Fibroblast of mammary gland (primary cell): ENCODE measurements around the gene CDCA3.

ENCODE experiments used
- DNase-seq: peaks from one replicate; pipeline ENCODE4 v3.0.0-alpha.2; 2010; ENCODE audit warnings: low read depth
- H3K4me3 ChIP-seq: 2 replicates; pipeline ENCODE4 v1.5.1; 2011; ENCODE audit warnings: low read depth, mild to moderate bottlenecking, low read length, moderate library complexity; ENCODE audit not compliant: control insufficient read depth
- CTCF ChIP-seq: conservative IDR thresholded peaks from 2 replicates; pipeline ENCODE4 v1.5.1; 2011; ENCODE audit warnings: low read depth, low read length, inconsistent platforms; ENCODE audit not compliant: control insufficient read depth, insufficient read depth

The CDCA3 gene

GRCh38 chr12:6826734-6827436 is 24.2 kb downstream of the CDCA3 start:
- no peak for TF ChIP-seq CTCF
- H3K4me3 ChIP-seq, result no peak overlapping the region
- DNase-seq, result no peak

- DNase-seq, result no peak
- TF ChIP-seq CTCF, result no peak
- no peak overlapping the region for H3K4me3 ChIP-seq
Observed at GRCh38 chr12:6826125-6826733, 24.9 kb downstream of the CDCA3 start.

GRCh38 chr12:6825398-6826124 is 25.5 kb downstream of the CDCA3 start:
- peak; percentile 96 for TF ChIP-seq CTCF
- H3K4me3 ChIP-seq, result peak overlapping the region; percentile 48
- DNase-seq, result peak; percentile 85

- H3K4me3 ChIP-seq, result peak overlapping the region; percentile 48
- DNase-seq, result peak; percentile 60
- TF ChIP-seq CTCF, result no peak
Observed at GRCh38 chr12:6824901-6825381, 26.1 kb downstream of the CDCA3 start.

- TF ChIP-seq CTCF, result no peak
- no peak overlapping the region for H3K4me3 ChIP-seq
- no peak for DNase-seq
Observed at GRCh38 chr12:6824085-6824775, 26.9 kb downstream of the CDCA3 start.
